IPS-18c (cell line): ENCODE results near the gene TRRAP.

ENCODE experiments used
- H3K4me3 ChIP-seq: 2 replicates; pipeline ENCODE4 v1.7.0; 2013; ENCODE audit warnings: low read depth, mild to moderate bottlenecking, low read length, moderate library complexity; ENCODE audit not compliant: insufficient read depth
- H3K9me3 ChIP-seq: one replicate; pipeline ENCODE4 v1.6.1; 2013; ENCODE audit warnings: mild to moderate bottlenecking, low read length, moderate library complexity; ENCODE audit not compliant: control insufficient read depth, insufficient read depth

Gene TRRAP

GRCh38 chr7:98879198-98879978 is 1.1 kb downstream of the TRRAP start:
- peaks cover 2% of the 10 kb centered on the region for H3K9me3 ChIP-seq
- peak overlapping the region; percentile 99 for H3K4me3 ChIP-seq

- Histone ChIP-seq H3K9me3 (peaks cover 2% of the 10 kb centered on the region), H3K4me3 (no peak overlapping the region)
These were observed 1.6 kb downstream of the TRRAP start for GRCh38 chr7:98879979-98880315.

- Histone ChIP-seq H3K9me3 (peaks cover 2% of the 10 kb centered on the region), H3K4me3 (no peak overlapping the region)
These were observed 2.2 kb downstream of the TRRAP start for GRCh38 chr7:98880485-98880884.

GRCh38 chr7:98881561-98882315 is 3.4 kb downstream of the TRRAP start:
- H3K9me3 ChIP-seq, result no peaks in the 10 kb centered on the region
- H3K4me3 ChIP-seq, result no peak overlapping the region

GRCh38 chr7:98884416-98884815 is 6.1 kb downstream of the TRRAP start:
- Histone ChIP-seq H3K9me3 (no peaks in the 10 kb centered on the region), H3K4me3 (no peak overlapping the region)

- Histone ChIP-seq H3K4me3 (no peak overlapping the region), H3K9me3 (no peaks in the 10 kb centered on the region)
These were observed 8.7 kb downstream of the TRRAP start for GRCh38 chr7:98887038-98887437.

- Histone ChIP-seq H3K9me3 (no peaks in the 10 kb centered on the region), H3K4me3 (no peak overlapping the region)
These were observed 14.3 kb downstream of the TRRAP start for GRCh38 chr7:98892609-98893008.

- H3K9me3 ChIP-seq, result no peaks in the 10 kb centered on the region
- H3K4me3 ChIP-seq, result no peak overlapping the region
These were observed 21.5 kb downstream of the TRRAP start for GRCh38 chr7:98899816-98900215.

GRCh38 chr7:98900815-98901214 is 22.5 kb downstream of the TRRAP start:
- H3K9me3 ChIP-seq, result no peaks in the 10 kb centered on the region
- H3K4me3 ChIP-seq, result no peak overlapping the region

GRCh38 chr7:98902523-98902922 is 24.2 kb downstream of the TRRAP start:
- H3K9me3 ChIP-seq, result no peaks in the 10 kb centered on the region
- H3K4me3 ChIP-seq, result no peak overlapping the region

- Histone ChIP-seq H3K9me3 (no peaks in the 10 kb centered on the region), H3K4me3 (no peak overlapping the region)
These were observed 24.9 kb downstream of the TRRAP start for GRCh38 chr7:98903246-98903645.

GRCh38 chr7:98907570-98907969 is 29.2 kb downstream of the TRRAP start:
- Histone ChIP-seq H3K4me3 (no peak overlapping the region), H3K9me3 (no peaks in the 10 kb centered on the region)

GRCh38 chr7:98908585-98908984 is 30.3 kb downstream of the TRRAP start:
- Histone ChIP-seq H3K4me3 (no peak overlapping the region), H3K9me3 (no peaks in the 10 kb centered on the region)

GRCh38 chr7:98909487-98909886 is 31.2 kb downstream of the TRRAP start:
- Histone ChIP-seq H3K9me3 (no peaks in the 10 kb centered on the region), H3K4me3 (no peak overlapping the region)

- Histone ChIP-seq H3K9me3 (no peaks in the 10 kb centered on the region), H3K4me3 (no peak overlapping the region)
These were observed 32.1 kb downstream of the TRRAP start for GRCh38 chr7:98910427-98910826.

- no peak overlapping the region for H3K4me3 ChIP-seq
These were observed 33.6 kb downstream of the TRRAP start for GRCh38 chr7:98911916-98912315.

GRCh38 chr7:98913026-98913425 is 34.7 kb downstream of the TRRAP start:
- Histone ChIP-seq H3K4me3 (no peak overlapping the region), H3K9me3 (no peaks in the 10 kb centered on the region)

More at GRCh38 chr7:98911916-98912315, 33.6 kb downstream of the TRRAP start:
- no peaks in the 10 kb centered on the region for H3K9me3 ChIP-seq

- H3K4me3 ChIP-seq, result no peak overlapping the region
- no peaks in the 10 kb centered on the region for H3K9me3 ChIP-seq
These were observed 35.3 kb downstream of the TRRAP start for GRCh38 chr7:98913612-98914011.
